ENCODE data around the gene CTPS2. TPM values are rescaled to one million over a fixed set of nuclear protein-coding genes. Genes with fewer than 3 reads are reported as not detected.

The CTPS2 gene
- total and polyA plus RNA-seq, 2 experiments from 2014 or later, result 10.4 to 35.5 TPM

- Histone ChIP-seq H3K4me3 (no peak overlapping the region), H4K20me1 (replicated peaks; ENCODE audit: insufficient read depth) (no peaks in the 10 kb centered on the region), H3K4me1 (ENCODE audit: insufficient read depth) (peaks cover 16% of the 10 kb centered on the region), H3K36me3 (ENCODE audit: insufficient read depth) (no peaks in the 10 kb centered on the region), H3K9me2 (ENCODE audit: insufficient read depth) (no peaks in the 10 kb centered on the region), H3K27me3 (ENCODE audit: insufficient read depth) (no peaks in the 10 kb centered on the region), H2AFZ (no peak overlapping the region), H3K27ac (ENCODE audit: low read depth) (no peak overlapping the region), H3F3A (replicated peaks; ENCODE audit: low read depth) (no peaks in the 10 kb centered on the region), H3K4me2 (no peak overlapping the region), H3K79me2 (replicated peaks; ENCODE audit: insufficient read depth) (no peaks in the 10 kb centered on the region)
- no peak for DNase-seq (ENCODE audit: low spot score)
- Mint-ChIP-seq H3K27ac (no peak overlapping the region), H3K4me3 (no peak overlapping the region), H3K4me1 (peaks cover 42% of the 10 kb centered on the region), H3K9me3 (0 out of 3 replicates have a peak, but pooled peaks cover 3% of the 10 kb centered on the region), H3K36me3 (ENCODE audit: low read depth) (peaks cover 52% of the 10 kb centered on the region), H3K27me3 (ENCODE audit: insufficient read depth, low read depth, poor library complexity) (peaks cover 2% of the 10 kb centered on the region)
- no peak for ATAC-seq
- TF ChIP-seq STAT1 (IDR thresholded peaks at IDR 0.05; ENCODE audit: unreplicated experiment), result no peak
- TF ChIP-seq CREB1 (CRISPR knock-in tag; IDR thresholded peaks at IDR 0.05; ENCODE audit: low read depth), result no peak
- TF ChIP-seq CTCF (conservative IDR thresholded peaks at IDR 0.05; ENCODE audit: low read depth in 2 of 2), result no peak
- no peak for TF ChIP-seq ETS1 (IDR thresholded peaks at IDR 0.05)
- TF ChIP-seq NANOG (IDR thresholded peaks at IDR 0.05; ENCODE audit: borderline replicate concordance), result no peak
- no peak for TF ChIP-seq JUNB (IDR thresholded peaks at IDR 0.05; ENCODE audit: unreplicated experiment)
- TF ChIP-seq ZNF462 (CRISPR knock-in tag; IDR thresholded peaks at IDR 0.05), result no peak
- TF ChIP-seq ZNF114 (CRISPR knock-in tag; IDR thresholded peaks at IDR 0.05), result no peak
- no peak for TF ChIP-seq EZH2 (IDR thresholded peaks at IDR 0.05; ENCODE audit: low read depth, unreplicated experiment)
- TF ChIP-seq POLR2AphosphoS5 (IDR thresholded peaks at IDR 0.05; ENCODE audit: low read depth), result no peak
- TF ChIP-seq EZH2phosphoT487 (IDR thresholded peaks at IDR 0.05; ENCODE audit: unreplicated experiment), result no peak
- TF ChIP-seq REST (IDR thresholded peaks at IDR 0.05; ENCODE audit: unreplicated experiment), result no peak
- TF ChIP-seq ZNF331 (CRISPR knock-in tag; IDR thresholded peaks at IDR 0.05; ENCODE audit: low read depth), result no peak
Measured at GRCh38 chrX:16589826-16590225, 122.6 kb downstream of the CTPS2 start.
